CMK (cell line): ENCODE data around the gene ANO4.

Source experiments
- DNase-seq: peaks from one replicate; pipeline ENCODE4 v3.0.0-alpha.2; 2010; ENCODE audit warnings: low read depth

Gene ANO4

GRCh38 chr12:100808777-100809176 is 14.2 kb downstream of the ANO4 start:
- no peak for DNase-seq

- no peak for DNase-seq
These were observed 25.7 kb downstream of the ANO4 start for GRCh38 chr12:100820314-100820713.

- no peak for DNase-seq
These were observed 29.4 kb downstream of the ANO4 start for GRCh38 chr12:100823963-100824362.

GRCh38 chr12:100824476-100824875 is 29.9 kb downstream of the ANO4 start:
- no peak for DNase-seq

- no peak for DNase-seq
These were observed 31.7 kb downstream of the ANO4 start for GRCh38 chr12:100826323-100826722.

- DNase-seq, result no peak
These were observed 33.4 kb downstream of the ANO4 start for GRCh38 chr12:100827901-100828520.

GRCh38 chr12:100830003-100830795 is 35.6 kb downstream of the ANO4 start:
- no peak for DNase-seq

- no peak for DNase-seq
These were observed 38.7 kb downstream of the ANO4 start for GRCh38 chr12:100833282-100833681.

GRCh38 chr12:100840748-100841147 is 46.2 kb downstream of the ANO4 start:
- DNase-seq, result no peak

GRCh38 chr12:100842156-100842555 is 47.6 kb downstream of the ANO4 start:
- peak; percentile 67 for DNase-seq

GRCh38 chr12:100843061-100843460 is 48.5 kb downstream of the ANO4 start:
- no peak for DNase-seq

GRCh38 chr12:100845095-100845494 is 50.5 kb downstream of the ANO4 start:
- no peak for DNase-seq

- DNase-seq, result no peak
These were observed 57.1 kb downstream of the ANO4 start for GRCh38 chr12:100851637-100852036.

GRCh38 chr12:100857418-100857817 is 62.8 kb downstream of the ANO4 start:
- no peak for DNase-seq

GRCh38 chr12:100857971-100858370 is 63.4 kb downstream of the ANO4 start:
- DNase-seq, result no peak

- DNase-seq, result no peak
These were observed 64.1 kb downstream of the ANO4 start for GRCh38 chr12:100858656-100859055.

GRCh38 chr12:100859063-100859627 is 64.6 kb downstream of the ANO4 start:
- DNase-seq, result no peak

- DNase-seq, result no peak
These were observed 66.0 kb downstream of the ANO4 start for GRCh38 chr12:100860611-100861010.

GRCh38 chr12:100862676-100863075 is 68.1 kb downstream of the ANO4 start:
- DNase-seq, result no peak

GRCh38 chr12:100864366-100864765 is 69.8 kb downstream of the ANO4 start:
- DNase-seq, result no peak

- no peak for DNase-seq
These were observed 73.2 kb downstream of the ANO4 start for GRCh38 chr12:100867639-100868393.

- no peak for DNase-seq
These were observed 73.9 kb downstream of the ANO4 start for GRCh38 chr12:100868487-100868886.
